ENCODE results near the gene PHF2. TPM values are rescaled to one million over a fixed set of nuclear protein-coding genes. Genes with fewer than 3 reads are reported as not detected.
A peak's percentile ranks its signal among the peaks of the same experiment; 100 is the strongest.

PHF2 gene
- total and polyA plus RNA-seq, 12 donors = 13.9 to 31.3 (median 23.0) TPM

DNA sequence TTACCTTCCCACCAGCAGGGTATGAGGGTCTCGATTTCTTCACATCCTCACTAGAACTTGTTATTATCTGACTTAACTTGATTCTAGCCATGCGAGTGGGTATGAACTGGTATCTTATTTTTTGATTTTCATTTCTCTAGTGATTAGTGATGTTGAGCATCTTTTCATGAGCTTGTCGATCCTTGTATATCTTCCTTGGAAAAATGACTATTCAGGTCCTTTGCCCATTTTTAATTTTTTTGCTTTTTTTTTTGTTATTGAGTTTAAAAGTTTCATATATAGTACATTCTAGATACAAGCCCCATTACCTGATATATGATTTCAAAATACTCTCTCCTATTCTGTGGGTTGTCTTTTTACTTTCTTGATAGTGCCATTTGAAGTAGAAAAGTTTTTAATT, 61.5 kb downstream of the PHF2 start:
- H3K36me3 ChIP-seq = peaks cover 0 to 98% (median 36%) of the 10 kb centered on the region in 9 donors
- WGBS, 2 donors = 72 to 98% methylated on average over 3 of the region's 3 CpGs

DNA sequence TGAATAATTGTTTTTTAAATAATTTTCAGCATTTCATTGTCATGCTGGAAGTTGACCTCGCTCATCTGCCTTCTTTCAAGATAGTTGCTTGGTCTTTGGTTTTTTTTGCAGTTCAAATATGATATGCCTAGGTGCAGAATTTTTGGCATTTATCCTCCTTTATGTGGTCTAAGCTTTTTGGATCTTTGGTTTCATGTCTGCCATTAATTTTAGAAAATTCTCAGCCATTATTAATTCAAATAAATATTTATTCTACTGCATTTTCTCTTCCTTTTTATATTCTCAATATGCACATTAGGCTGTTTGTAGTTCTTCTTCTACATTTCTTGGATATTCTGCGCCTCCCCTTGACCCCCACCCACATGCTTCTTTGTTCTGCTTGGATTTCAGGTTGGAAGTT, 63.6 kb downstream of the PHF2 start:
- peaks cover 0 to 98% (median 28%) of the 10 kb centered on the region in 9 donors for H3K36me3 ChIP-seq
- intact Hi-C loops (cut with DNase I) = no loop called here
- peaks cover 0 to 15% (median 6%) of the 10 kb centered on the region in 9 donors for H3K4me1 ChIP-seq
- ATAC-seq (no peak), DNase-seq (no peak)
- WGBS, 2 donors = 98 to 99% methylated on average over 2 of the region's 2 CpGs
- H3K4me3 ChIP-seq = no peak overlapping the region
- no peak overlapping the region for H3K27ac ChIP-seq
- no peaks in the 10 kb centered on the region for H3K27me3 ChIP-seq
- H3K9me3 ChIP-seq = peaks cover 0 to 24% (median 10%) of the 10 kb centered on the region in 11 donors
- no peak for TF ChIP-seq CTCF (IDR thresholded peaks at IDR 0.05)

More for the DNA sequence above, 61.5 kb downstream of the PHF2 start:
- intact Hi-C loops (cut with DNase I) = no loop called here
- H3K27me3 ChIP-seq = no peaks in the 10 kb centered on the region
- H3K27ac ChIP-seq = no peak overlapping the region
- DNase-seq (no peak), ATAC-seq (no peak)
- H3K9me3 ChIP-seq = peaks cover 0 to 24% (median 10%) of the 10 kb centered on the region in 11 donors
- TF ChIP-seq CTCF (IDR thresholded peaks at IDR 0.05) = no peak
- no peak overlapping the region for H3K4me3 ChIP-seq
- peaks cover 0 to 11% (median 6%) of the 10 kb centered on the region in 9 donors for H3K4me1 ChIP-seq

GRCh38 chr9:93642961-93643360, 66.6 kb downstream of the PHF2 start:
- ATAC-seq (no peak), DNase-seq (no peak)
- H3K4me3 ChIP-seq = no peak overlapping the region
- H3K4me1 ChIP-seq = peaks cover 0 to 15% (median 6%) of the 10 kb centered on the region in 9 donors
- intact Hi-C loops (cut with DNase I) = no loop called here
- no peak overlapping the region for H3K27ac ChIP-seq
- 82 to 84% methylated on average over 5 of the region's 5 CpGs for WGBS, 2 donors
- TF ChIP-seq CTCF (IDR thresholded peaks at IDR 0.05) = no peak
- peaks cover 0 to 100% (median 21%) of the 10 kb centered on the region in 9 donors for H3K36me3 ChIP-seq
- H3K27me3 ChIP-seq = no peaks in the 10 kb centered on the region
- H3K9me3 ChIP-seq = peaks cover 0 to 8% (median 3%) of the 10 kb centered on the region in 11 donors

DNA sequence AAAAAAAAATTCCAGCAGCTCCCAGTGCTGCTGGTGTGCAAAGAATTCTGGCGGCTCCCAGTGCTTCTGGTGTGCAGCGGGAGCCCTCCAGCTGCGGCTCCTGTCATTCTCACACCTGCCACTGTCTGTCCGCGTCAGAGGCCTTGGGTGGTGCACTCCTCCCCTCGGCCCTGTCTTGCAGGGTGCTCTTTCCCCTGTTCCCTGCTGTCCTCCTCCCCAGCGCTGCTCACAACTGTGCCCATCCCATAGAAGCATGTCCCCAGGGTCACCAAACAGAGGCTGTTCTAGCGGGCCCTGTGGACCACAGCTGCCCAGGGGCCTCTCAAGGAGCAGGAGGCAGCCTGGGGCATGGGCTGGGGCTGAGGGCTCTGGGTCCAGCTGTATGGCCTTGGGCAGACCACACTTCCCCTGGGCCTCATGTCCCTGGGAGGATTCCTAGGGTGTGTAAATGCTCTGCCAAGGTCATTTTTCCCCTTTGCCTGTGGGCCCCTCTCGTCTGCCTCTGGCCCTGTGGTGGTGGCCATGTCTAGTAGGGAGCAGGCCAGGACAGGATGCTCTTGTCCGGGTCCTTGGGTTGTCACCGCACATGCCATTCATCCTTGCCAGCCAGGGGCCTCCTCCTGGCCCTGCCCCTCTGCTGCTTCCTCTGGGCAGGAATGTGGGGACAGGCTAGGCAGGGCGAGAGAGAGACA, 68.2 kb downstream of the PHF2 start:
- WGBS, 2 donors = 85 to 96% methylated on average over 12 of the region's 12 CpGs
- intact Hi-C loops (cut with DNase I) = no loop called here
- no peak for TF ChIP-seq CTCF (IDR thresholded peaks at IDR 0.05)
- DNase-seq (no peak), ATAC-seq (peak in 2 of 8 donors; percentile 7 to 42)
- Histone ChIP-seq H3K4me1 (peaks cover 0 to 15% (median 6%) of the 10 kb centered on the region in 9 donors), H3K27ac (no peak overlapping the region), H3K36me3 (peaks cover 0 to 98% (median 25%) of the 10 kb centered on the region in 9 donors), H3K4me3 (no peak overlapping the region), H3K9me3 (no peaks in the 10 kb centered on the region), H3K27me3 (no peaks in the 10 kb centered on the region)
